Measurements from ENCODE around the gene TCEANC2. TPM values are rescaled to one million over a fixed set of nuclear protein-coding genes. Genes with fewer than 3 reads are reported as not detected.

Gene TCEANC2
- polyA plus RNA-seq, 1 of the 3 experiments (the other 2 are of a cell fraction) = 4.7 TPM

GRCh38 chr1:54011316-54012007, 41.9 kb upstream of the TCEANC2 start:
- Histone ChIP-seq H3F3A (replicated peaks; ENCODE audit: insufficient read depth) (no peaks in the 10 kb centered on the region), H3K9me2 (no peaks in the 10 kb centered on the region), H3K27ac (ENCODE audit: low read depth in 2 of 2, low read length in 1 of 2) (no peak overlapping the region), H3K9ac (no peak overlapping the region), H3K36me3 (replicated peaks in 1 of 2; ENCODE audit: control insufficient read depth in 1 of 2, insufficient read depth in 2 of 2, low read length in 1 of 2) (no peaks in the 10 kb centered on the region), H3K4me2 (no peak overlapping the region), H3K4me3 (ENCODE audit: low read depth in 2 of 2, low read length in 1 of 2) (no peak overlapping the region), H3K79me2 (ENCODE audit: insufficient read depth) (no peaks in the 10 kb centered on the region), H3K27me3 (ENCODE audit: insufficient read depth) (peaks cover 16% of the 10 kb centered on the region; the same call in 1 of the 2 replicates), H3K9me3 (no peaks in the 10 kb centered on the region), H4K20me1 (ENCODE audit: insufficient read depth) (no peaks in the 10 kb centered on the region), H2AFZ (ENCODE audit: low read depth) (no peak overlapping the region), H3K4me1 (ENCODE audit: control insufficient read depth in 1 of 2, insufficient read depth in 2 of 2, low read depth in 1 of 2, low read length in 1 of 2) (no peaks in the 10 kb centered on the region; a peak in 1 of 4 replicates)
- 54% methylated on average over 9 of the region's 9 CpGs for WGBS (ENCODE audit: low lambda C conversion rate)
- peak; percentile 7 for DNase-seq
- TF ChIP-seq REST (IDR thresholded peaks at IDR 0.05; ENCODE audit: low read depth, low read length) (no peak), USF2 (IDR thresholded peaks at IDR 0.05; ENCODE audit: borderline replicate concordance, low read depth, low read length) (no peak), SMC3 (IDR thresholded peaks at IDR 0.05; ENCODE audit: low read depth, low read length) (no peak), ELF1 (IDR thresholded peaks at IDR 0.05) (no peak), YY1 (IDR thresholded peaks at IDR 0.05; ENCODE audit: low read depth) (no peak), RCOR1 (IDR thresholded peaks at IDR 0.05; ENCODE audit: low read length) (no peak), GATA2 (CRISPR knock-in tag; IDR thresholded peaks at IDR 0.05) (no peak), JUND (IDR thresholded peaks at IDR 0.05) (no peak), FOXJ3 (CRISPR knock-in tag; IDR thresholded peaks at IDR 0.05) (no peak), TAF1 (IDR thresholded peaks at IDR 0.05; ENCODE audit: borderline replicate concordance, low read depth, low read length) (no peak), EZH2phosphoT487 (IDR thresholded peaks at IDR 0.05; ENCODE audit: borderline replicate concordance, low read depth) (no peak), TCF12 (IDR thresholded peaks at IDR 0.05) (no peak), FOSL2 (IDR thresholded peaks at IDR 0.05; ENCODE audit: borderline replicate concordance, low read depth) (no peak), SIN3A (IDR thresholded peaks at IDR 0.05; ENCODE audit: borderline replicate concordance, low read depth, low read length) (no peak), POLR2AphosphoS5 (IDR thresholded peaks at IDR 0.05; ENCODE audit: low read depth, low read length) (no peak), NRF1 (IDR thresholded peaks at IDR 0.05; ENCODE audit: low read depth, low read length) (no peak)
- ChIA-PET POLR2A (no interaction called here), CTCF (interaction anchor here (1.4 kb wide), 1 partner anchor 52 kb away, joined by 4 read pairs; no protein-coding TSS in a partner anchor)

Measured in SK-N-SH (cell line).